Type B pancreatic cell (in vitro differentiated cells): ENCODE measurements around the gene CCDC89. TPM values are rescaled to one million over a fixed set of nuclear protein-coding genes. Genes with fewer than 3 reads are reported as not detected.

Experiments used
- DNase-seq: peaks from one replicate; pipeline ENCODE4 v3.0.0; 2021; ENCODE audit warnings: mixed read lengths; ENCODE audit not compliant: unreplicated experiment; ENCODE audit errors: extremely low spot score
- H3K27ac Mint-ChIP-seq: 2 replicates; pipeline ENCODE4 v1.8.0; 2021; ENCODE audit warnings: mild to moderate bottlenecking, mixed read lengths
- H3K27me3 Mint-ChIP-seq: 2 replicates; pipeline ENCODE4 v1.8.0; 2021; ENCODE audit warnings: mixed read lengths
- H3K36me3 Mint-ChIP-seq: 2 replicates; pipeline ENCODE4 v1.8.0; 2021; ENCODE audit warnings: mixed read lengths
- H3K4me1 Mint-ChIP-seq: one replicate; pipeline ENCODE4 v1.8.0; 2021; ENCODE audit warnings: mixed read lengths; ENCODE audit not compliant: unreplicated experiment
- H3K4me3 Mint-ChIP-seq: 2 replicates; pipeline ENCODE4 v1.8.0; 2021; ENCODE audit warnings: mild to moderate bottlenecking, mixed read lengths
- H3K9me3 Mint-ChIP-seq: 2 replicates; pipeline ENCODE4 v1.8.0; 2021; ENCODE audit warnings: mixed read lengths
- total RNA-seq: library from RNA; stranded (reverse); gene quantifications from 2 replicates; pipeline ENCODE4 v1.2.1, GENCODE V29; 2021; ENCODE audit warnings: low replicate concordance
- TF ChIP-seq, protein P1 (sequence below): fragments of 200-600 bp; sonication (generic); conservative IDR thresholded peaks from 2 replicates; pipeline ENCODE4 v1.5.0; 2021; ENCODE audit warnings: antibody characterized with exemption, mild to moderate bottlenecking

Gene CCDC89
- total RNA-seq, 1 donor from 2014 or later = 0.77 TPM

DNA sequence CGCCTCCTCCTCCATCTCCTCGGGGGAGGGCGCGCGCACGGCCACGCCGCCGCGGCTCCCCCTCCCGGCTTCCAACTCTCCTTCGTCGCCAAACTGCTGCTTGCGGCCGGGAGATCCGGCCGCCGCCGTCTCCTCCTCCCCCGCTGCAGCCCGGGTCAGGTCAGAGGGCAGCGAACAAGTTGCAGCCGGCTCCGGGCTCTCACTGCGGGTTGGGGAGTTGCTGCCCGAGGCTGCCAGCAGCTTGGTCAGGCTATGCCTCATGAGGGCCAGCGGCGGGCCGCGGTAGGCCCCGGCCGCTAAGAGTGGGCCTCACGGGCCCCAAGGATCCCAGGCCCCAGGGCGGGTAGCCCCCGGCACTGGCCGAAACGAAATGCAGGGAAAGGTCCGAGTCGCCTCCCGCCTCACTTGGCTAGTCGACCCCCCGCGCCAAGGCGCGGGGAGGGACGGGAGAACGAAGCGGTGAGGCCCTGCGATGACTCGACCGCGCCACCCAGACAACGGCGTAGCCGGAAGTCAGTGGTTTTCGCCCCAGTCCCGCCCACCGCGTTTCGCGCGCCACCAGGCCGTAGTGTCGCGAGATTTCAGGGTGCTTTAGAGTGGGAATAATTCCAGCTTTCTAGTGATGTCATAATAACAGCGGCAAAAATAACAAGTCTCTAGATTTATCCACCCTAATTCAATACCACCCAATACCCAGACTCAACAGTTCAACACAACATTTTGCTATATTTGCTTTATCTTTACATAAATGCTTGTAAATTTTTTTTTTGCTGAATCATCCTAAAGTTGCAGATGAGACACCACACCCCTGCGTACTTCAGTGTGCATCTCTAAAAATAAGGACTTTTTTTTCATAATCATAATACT is 21.1 kb downstream of the CCDC89 start, which contains the start of gene CREBZF:
Gene CREBZF, minus strand, starts transcription at position 515 of the 867 bp plus-strand sequence. Its CDS starts 254 bp downstream, at position 261.
- H3K9me3 Mint-ChIP-seq = no peaks in the 10 kb centered on the region
- peaks cover 32% of the 10 kb centered on the region for H3K36me3 Mint-ChIP-seq
- peak within 1 kb of the TSS; percentile 96 for H3K27ac Mint-ChIP-seq
- H3K27me3 Mint-ChIP-seq = no peaks in the 10 kb centered on the region
- DNase-seq = peak; percentile 94
- H3K4me1 Mint-ChIP-seq = peaks cover 22% of the 10 kb centered on the region
- TF ChIP-seq, protein P1, sequence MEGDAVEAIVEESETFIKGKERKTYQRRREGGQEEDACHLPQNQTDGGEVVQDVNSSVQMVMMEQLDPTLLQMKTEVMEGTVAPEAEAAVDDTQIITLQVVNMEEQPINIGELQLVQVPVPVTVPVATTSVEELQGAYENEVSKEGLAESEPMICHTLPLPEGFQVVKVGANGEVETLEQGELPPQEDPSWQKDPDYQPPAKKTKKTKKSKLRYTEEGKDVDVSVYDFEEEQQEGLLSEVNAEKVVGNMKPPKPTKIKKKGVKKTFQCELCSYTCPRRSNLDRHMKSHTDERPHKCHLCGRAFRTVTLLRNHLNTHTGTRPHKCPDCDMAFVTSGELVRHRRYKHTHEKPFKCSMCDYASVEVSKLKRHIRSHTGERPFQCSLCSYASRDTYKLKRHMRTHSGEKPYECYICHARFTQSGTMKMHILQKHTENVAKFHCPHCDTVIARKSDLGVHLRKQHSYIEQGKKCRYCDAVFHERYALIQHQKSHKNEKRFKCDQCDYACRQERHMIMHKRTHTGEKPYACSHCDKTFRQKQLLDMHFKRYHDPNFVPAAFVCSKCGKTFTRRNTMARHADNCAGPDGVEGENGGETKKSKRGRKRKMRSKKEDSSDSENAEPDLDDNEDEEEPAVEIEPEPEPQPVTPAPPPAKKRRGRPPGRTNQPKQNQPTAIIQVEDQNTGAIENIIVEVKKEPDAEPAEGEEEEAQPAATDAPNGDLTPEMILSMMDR = peak; percentile 20
- H3K4me3 Mint-ChIP-seq = peak within 1 kb of the TSS; percentile 96

DNA sequence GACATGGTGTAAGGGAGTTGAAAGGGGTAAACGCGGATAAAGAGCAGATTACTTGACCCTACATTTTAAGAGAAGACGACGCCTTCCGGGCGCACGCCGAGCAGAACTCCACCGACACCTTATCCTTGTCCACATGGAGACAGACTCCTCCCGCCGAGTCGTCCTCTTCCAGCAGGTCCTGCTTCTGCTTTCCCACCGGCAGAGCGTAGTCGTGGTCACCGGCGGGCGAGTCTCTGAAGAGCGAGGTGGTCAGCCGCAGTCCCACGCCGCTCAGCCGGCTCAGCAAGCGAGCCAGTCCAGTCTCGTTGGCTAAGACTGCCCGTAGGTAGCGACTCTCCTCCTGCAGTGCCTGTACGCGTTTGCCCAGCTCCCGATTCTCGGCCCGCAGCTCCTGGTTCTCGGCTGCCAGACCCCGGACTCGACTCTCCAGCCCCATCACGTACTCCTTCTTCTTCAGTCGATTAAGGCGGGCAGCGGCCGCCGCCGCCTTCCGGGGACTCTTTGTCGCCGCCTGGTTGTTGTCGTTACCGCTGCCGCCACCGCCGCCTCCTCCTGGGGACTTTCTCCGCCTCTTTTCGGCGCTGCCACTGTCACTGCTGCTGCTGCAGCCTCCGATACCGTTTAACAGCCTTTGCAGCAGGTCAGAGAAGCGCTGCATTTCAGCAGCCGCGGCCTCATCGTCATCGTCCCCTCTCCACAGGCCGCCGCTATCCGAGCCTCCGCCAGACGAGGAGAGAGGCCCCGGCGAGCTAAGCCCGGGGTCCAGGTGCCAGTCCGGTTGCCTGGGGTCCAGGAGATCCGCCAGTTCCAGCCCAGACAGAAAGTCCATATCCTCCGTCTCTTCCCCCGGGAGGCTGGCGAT is 22.0 kb downstream of the CCDC89 start:
- Mint-ChIP-seq H3K4me3 (peak overlapping the region; percentile 96), H3K36me3 (peaks cover 35% of the 10 kb centered on the region), H3K27me3 (no peaks in the 10 kb centered on the region), H3K9me3 (no peaks in the 10 kb centered on the region), H3K4me1 (peaks cover 31% of the 10 kb centered on the region), H3K27ac (peak overlapping the region; percentile 96)
- TF ChIP-seq, protein P1 = peak; percentile 63
- peak; percentile 78 for DNase-seq

DNA sequence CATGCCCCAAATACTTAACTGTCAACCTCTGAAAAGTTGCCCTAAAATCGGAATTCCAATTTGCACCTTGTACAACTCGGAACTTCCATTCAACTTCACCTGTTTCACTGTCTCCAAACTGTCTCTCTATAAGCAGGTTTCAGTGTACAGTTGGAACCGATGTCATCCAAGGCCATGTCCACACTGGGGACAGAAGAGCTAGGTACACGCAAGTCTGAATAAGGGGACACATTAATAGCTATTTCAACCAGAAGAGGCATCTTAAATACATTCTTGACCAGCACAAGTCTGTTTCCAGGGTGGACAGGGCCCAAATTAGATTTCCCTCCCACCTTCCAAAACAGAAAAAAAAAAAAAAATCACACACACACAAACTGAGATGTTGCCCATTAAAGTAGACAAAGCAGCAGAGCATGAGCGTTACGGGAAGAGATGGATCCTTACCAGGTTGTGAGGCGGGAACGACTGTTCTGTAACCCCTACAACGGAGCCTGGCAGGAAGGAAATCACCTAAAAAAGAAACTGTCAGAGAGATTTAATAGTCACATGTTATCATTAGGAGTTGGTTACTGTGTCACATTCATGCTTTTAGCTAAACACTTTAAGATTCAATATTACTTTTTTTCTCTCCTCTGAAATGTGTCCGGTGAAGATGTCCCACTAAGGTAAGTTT is 22.8 kb downstream of the CCDC89 start:
- no peak for DNase-seq
- peak overlapping the region; percentile 96 for H3K27ac Mint-ChIP-seq
- peaks cover 35% of the 10 kb centered on the region for H3K4me1 Mint-ChIP-seq
- peak overlapping the region; percentile 96 for H3K4me3 Mint-ChIP-seq
- no peaks in the 10 kb centered on the region for H3K9me3 Mint-ChIP-seq
- H3K27me3 Mint-ChIP-seq = no peaks in the 10 kb centered on the region
- H3K36me3 Mint-ChIP-seq = peaks cover 39% of the 10 kb centered on the region
- TF ChIP-seq, protein P1 = no peak

DNA sequence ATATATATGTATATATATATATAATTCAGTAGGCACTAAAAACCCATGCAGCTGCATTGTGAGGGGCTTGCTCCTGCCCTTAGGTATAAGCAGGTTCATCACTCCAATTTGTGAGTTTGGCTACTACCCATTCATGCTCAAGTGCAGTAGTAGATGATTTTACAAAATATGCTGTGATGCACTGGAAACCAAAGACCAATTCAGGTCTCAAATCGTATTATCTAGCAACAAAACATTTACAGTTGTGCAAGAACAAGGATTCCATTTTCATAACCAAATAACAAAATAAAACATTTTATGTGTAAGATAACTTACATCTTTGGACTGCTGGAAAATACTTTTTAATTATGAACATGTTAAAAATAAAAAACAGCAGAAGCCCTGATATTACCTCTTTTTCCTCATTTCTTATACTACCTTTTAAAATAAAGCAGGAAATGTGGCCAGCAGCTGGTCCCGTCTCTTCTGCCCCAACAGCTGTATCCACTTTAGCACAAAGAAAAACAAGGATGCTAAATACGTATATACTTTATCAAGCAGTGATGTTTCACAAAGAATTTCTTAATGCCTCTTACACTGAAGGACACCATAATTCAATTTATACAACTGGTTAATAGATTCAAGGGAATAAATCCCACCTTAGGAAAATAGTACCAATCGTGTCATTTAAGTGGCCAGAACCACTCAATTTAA is 23.9 kb downstream of the CCDC89 start:
- H3K27ac Mint-ChIP-seq = no peak overlapping the region
- peak overlapping the region; percentile 85 for H3K4me3 Mint-ChIP-seq
- no peak for DNase-seq
- TF ChIP-seq, protein P1 = no peak
- H3K9me3 Mint-ChIP-seq = no peaks in the 10 kb centered on the region
- H3K27me3 Mint-ChIP-seq = no peaks in the 10 kb centered on the region
- H3K4me1 Mint-ChIP-seq = peaks cover 35% of the 10 kb centered on the region
- H3K36me3 Mint-ChIP-seq = peaks cover 40% of the 10 kb centered on the region

DNA sequence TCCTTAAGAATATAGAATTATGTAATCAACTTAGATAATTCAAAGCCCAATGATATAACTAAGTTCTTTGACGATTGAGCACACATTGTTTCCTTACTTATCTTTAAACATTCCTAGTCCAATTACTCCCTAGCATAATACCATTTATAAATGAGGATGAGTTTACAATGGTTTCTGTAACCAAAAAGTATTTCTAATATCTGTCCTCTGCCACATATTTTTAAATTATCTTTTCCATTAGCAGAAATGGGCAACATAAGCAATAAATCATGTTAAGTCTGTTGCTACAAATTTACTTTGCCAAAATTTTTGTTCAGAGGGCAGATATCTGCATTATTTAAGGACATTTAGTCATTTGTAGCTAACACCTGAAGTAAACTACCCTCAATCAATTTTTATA is 27.8 kb downstream of the CCDC89 start:
- H3K4me3 Mint-ChIP-seq = no peak overlapping the region
- peaks cover 31% of the 10 kb centered on the region for H3K4me1 Mint-ChIP-seq
- no peaks in the 10 kb centered on the region for H3K9me3 Mint-ChIP-seq
- no peak for DNase-seq
- peaks cover 40% of the 10 kb centered on the region for H3K36me3 Mint-ChIP-seq
- no peaks in the 10 kb centered on the region for H3K27me3 Mint-ChIP-seq
- no peak overlapping the region for H3K27ac Mint-ChIP-seq
- TF ChIP-seq, protein P1 = no peak
